ENCODE measurements around the gene FAM107B. TPM values are rescaled to one million over a fixed set of nuclear protein-coding genes. Genes with fewer than 3 reads are reported as not detected.
A peak's percentile ranks its signal among the peaks of the same experiment; 100 is the strongest.

FAM107B gene
- total RNA-seq, 1 experiment from 2014 or later = 41.6 TPM

GRCh38 chr10:14481014-14481413, 293.7 kb downstream of the FAM107B start:
- BruUV-seq (replicated peaks) = no TSS peak

GRCh38 chr10:14478604-14479003, 296.1 kb downstream of the FAM107B start:
- Histone ChIP-seq H3K4me3 (replicated peaks in 1 of 2; ENCODE audit: low read depth in 1 of 2, low read length in 2 of 2) (no peak overlapping the region), H3K9ac (ENCODE audit: low read length) (no peak overlapping the region), H3K36me3 (ENCODE audit: control insufficient read depth in 1 of 2, insufficient read depth in 2 of 2, low read length in 2 of 2) (no peaks in the 10 kb centered on the region), H3K4me2 (ENCODE audit: low read length) (no peak overlapping the region), H3K9me3 (ENCODE audit: control insufficient read depth in 1 of 2, insufficient read depth in 1 of 2, low read depth in 1 of 2, low read length in 2 of 2) (no peaks in the 10 kb centered on the region), H3K4me1 (ENCODE audit: control insufficient read depth in 1 of 2, insufficient read depth in 2 of 2, low read length in 2 of 2) (no peaks in the 10 kb centered on the region), H3K27ac (ENCODE audit: low read depth, low read length) (no peak overlapping the region), H4K20me1 (ENCODE audit: insufficient read depth) (no peaks in the 10 kb centered on the region), H3K79me2 (ENCODE audit: insufficient read depth, low read length) (no peaks in the 10 kb centered on the region), H3K27me3 (ENCODE audit: insufficient read depth, low read length) (peaks cover 30% of the 10 kb centered on the region), H2AFZ (ENCODE audit: low read depth, low read length, poor library complexity, severe bottlenecking) (no peak overlapping the region), H3K9me2 (ENCODE audit: insufficient read depth) (no peaks in the 10 kb centered on the region)
- CTCF ChIA-PET = interaction anchor here (0.7 to 3.5 kb wide), 6 partner anchors 93 to 691 kb away, joined by 3 to 48 read pairs (median 3); no protein-coding TSS in a partner anchor
- POLR2A ChIA-PET = no interaction called here
- BruUV-seq (replicated peaks) = no TSS peak
- RAD21 ChIA-PET (ENCODE audit: low non-redundant PET in 1 of 2, low total read pairs in 2 of 2, uncharacterized antibody in 2 of 2, unreplicated experiment in 2 of 2) = no interaction called here
- intact Hi-C loops (cut with micrococcal nuclease) = loop anchor here (1.0 to 5.0 kb wide), 3 partner anchors 91 to 691 kb away; no protein-coding TSS in a partner anchor
- peak; percentile 19 for DNase-seq (ENCODE audit: low read depth, low spot score)
- ATAC-seq = peak; percentile 78
- TF ChIP-seq TCF7L2 (IDR thresholded peaks at IDR 0.05; ENCODE audit: borderline replicate concordance, extremely low read depth, insufficient read depth, insufficient read length) (no peak), SRF (IDR thresholded peaks at IDR 0.05; ENCODE audit: low read depth) (no peak), FOSL1 (IDR thresholded peaks at IDR 0.05; ENCODE audit: low read depth) (no peak), ZBTB33 (IDR thresholded peaks at IDR 0.05; ENCODE audit: extremely low read depth, insufficient replicate concordance, low read length) (no peak), ELF1 (IDR thresholded peaks at IDR 0.05; ENCODE audit: borderline replicate concordance, low read depth) (no peak), ZNF274 (IDR thresholded peaks at IDR 0.05; ENCODE audit: low read depth, low read length) (no peak), ZFX (IDR thresholded peaks at IDR 0.05) (no peak)

More at GRCh38 chr10:14481014-14481413, 293.7 kb downstream of the FAM107B start:
- Histone ChIP-seq H3K27me3 (ENCODE audit: insufficient read depth, low read length) (peaks cover 44% of the 10 kb centered on the region), H3K9ac (ENCODE audit: low read length) (no peak overlapping the region), H3K4me1 (ENCODE audit: control insufficient read depth in 1 of 2, insufficient read depth in 2 of 2, low read length in 2 of 2) (no peaks in the 10 kb centered on the region), H3K36me3 (ENCODE audit: control insufficient read depth in 1 of 2, insufficient read depth in 2 of 2, low read length in 2 of 2) (no peaks in the 10 kb centered on the region), H3K4me2 (ENCODE audit: low read length) (no peak overlapping the region), H3K4me3 (replicated peaks in 1 of 2; ENCODE audit: low read depth in 1 of 2, low read length in 2 of 2) (no peak overlapping the region), H3K9me3 (ENCODE audit: control insufficient read depth in 1 of 2, insufficient read depth in 1 of 2, low read depth in 1 of 2, low read length in 2 of 2) (no peaks in the 10 kb centered on the region), H3K79me2 (ENCODE audit: insufficient read depth, low read length) (no peaks in the 10 kb centered on the region), H3K9me2 (ENCODE audit: insufficient read depth) (no peaks in the 10 kb centered on the region), H4K20me1 (ENCODE audit: insufficient read depth) (no peaks in the 10 kb centered on the region), H3K27ac (ENCODE audit: low read depth, low read length) (no peak overlapping the region), H2AFZ (ENCODE audit: low read depth, low read length, poor library complexity, severe bottlenecking) (no peak overlapping the region)
- TF ChIP-seq CTCF (IDR thresholded peaks at IDR 0.05 in 2 of 3, conservative IDR thresholded peaks at IDR 0.05 in 1 of 3; ENCODE audit: borderline replicate concordance in 1 of 3, insufficient read depth in 1 of 3, low read depth in 2 of 3, low read length in 2 of 3) = 0 out of 6 replicates have a peak, but pooled peaks of 1 of the 3 experiments have one; percentile 4
- TF ChIP-seq ZNF274 (IDR thresholded peaks at IDR 0.05; ENCODE audit: low read depth, low read length) = no peak
- intact Hi-C loops (cut with micrococcal nuclease) = no loop called here
- DNase-seq (ENCODE audit: low read depth, low spot score) (no peak), ATAC-seq (no peak)
- POLR2A ChIA-PET = interaction anchor here (0.6 to 1.3 kb wide), 2 partner anchors 220 to 296 kb away, joined by 3 to 4 read pairs; no protein-coding TSS in a partner anchor
- RAD21 ChIA-PET (ENCODE audit: low non-redundant PET in 1 of 2, low total read pairs in 2 of 2, uncharacterized antibody in 2 of 2, unreplicated experiment in 2 of 2) = no interaction called here
- CTCF ChIA-PET = interaction anchor here (0.8 to 1.6 kb wide), 3 partner anchors 95 to 286 kb away, joined by 3 to 7 read pairs (median 3); no protein-coding TSS in a partner anchor
